SIG-M5 (cell line): ENCODE measurements around the gene POLR2B.
"Not testable (repeated sequence)": the region's sequence is repeated elsewhere in the genome, so short reads cannot be mapped to it uniquely, and the experiment has no call there.

Experiments used
- DNase-seq: peaks from one replicate; lab custom pipeline; 2025; lab: John Stamatoyannopoulos, UW

The POLR2B gene

GRCh38 chr4:56978750-56979303 lies at the start of gene POLR2B:
POLR2B (plus strand) TSS chr4:56978896; CDS start chr4:56978986, 90 bp downstream.
- DNase-seq, result peak; percentile 61

GRCh38 chr4:56930638-56931037 lies 48.1 kb upstream of the POLR2B start:
- DNase-seq, result no peak

DNA sequence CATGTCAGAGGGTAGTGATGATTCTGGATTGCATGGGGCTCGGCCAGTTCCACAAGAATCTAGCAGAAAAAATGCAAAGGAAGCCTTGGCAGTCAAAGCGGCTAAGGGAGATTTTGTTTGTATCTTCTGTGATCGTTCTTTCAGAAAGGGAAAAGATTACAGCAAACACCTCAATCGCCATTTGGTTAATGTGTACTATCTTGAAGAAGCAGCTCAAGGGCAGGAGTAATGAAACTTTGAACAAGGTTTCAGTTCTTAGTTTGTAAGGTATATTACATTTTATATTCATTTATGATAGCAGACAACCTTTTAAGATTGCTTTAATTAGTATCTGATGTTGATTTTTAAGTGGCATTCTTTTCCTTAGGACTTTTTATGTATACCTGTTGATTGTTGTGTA lies 46.8 kb upstream of the POLR2B start:
- no peak for DNase-seq

DNA sequence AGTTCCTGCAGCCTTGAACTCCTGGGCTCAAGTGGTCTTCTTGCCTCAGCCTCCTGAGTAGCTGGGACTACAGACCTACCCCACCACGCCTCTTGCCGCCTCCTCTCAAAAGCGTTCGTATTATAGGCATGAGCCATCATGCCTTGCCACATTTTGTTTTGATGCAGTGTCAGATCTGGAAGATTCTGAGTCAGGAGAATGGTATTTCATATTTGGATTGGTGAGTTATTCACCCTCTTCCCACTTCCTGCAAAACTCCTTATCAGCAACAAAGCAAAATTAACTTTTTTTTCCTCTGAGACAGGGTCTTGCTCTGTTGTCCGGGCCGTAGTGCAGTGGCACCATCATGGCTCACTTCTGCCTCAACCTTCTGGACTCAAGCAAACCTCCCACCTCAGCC lies 41.4 kb upstream of the POLR2B start:
- no peak for DNase-seq

GRCh38 chr4:56939826-56940225 lies 38.9 kb upstream of the POLR2B start:
- DNase-seq, result not testable (repeated sequence)

- no peak for DNase-seq
These were observed 38.3 kb upstream of the POLR2B start for GRCh38 chr4:56940403-56940802.

- DNase-seq, result no peak
These were observed 37.7 kb upstream of the POLR2B start for GRCh38 chr4:56940971-56941370.

DNA sequence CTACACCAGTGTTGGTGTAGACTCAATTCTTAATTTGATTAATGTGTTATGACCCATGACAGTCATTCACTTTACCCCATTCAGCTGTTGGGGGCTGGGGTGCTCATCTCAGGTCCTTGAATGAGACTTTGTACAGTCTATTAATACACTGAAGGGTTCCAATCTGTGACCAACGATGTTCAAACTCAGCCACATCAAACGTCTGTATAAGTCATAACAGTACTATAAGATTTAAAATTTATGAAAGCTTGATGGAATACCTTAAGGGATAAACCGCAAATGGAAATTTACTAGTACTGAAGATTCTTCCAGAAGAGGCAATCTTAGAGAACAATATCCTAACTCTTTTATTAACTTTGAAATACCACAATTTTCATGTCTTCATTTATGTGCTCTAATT lies 37.3 kb upstream of the POLR2B start:
- DNase-seq, result no peak

DNA sequence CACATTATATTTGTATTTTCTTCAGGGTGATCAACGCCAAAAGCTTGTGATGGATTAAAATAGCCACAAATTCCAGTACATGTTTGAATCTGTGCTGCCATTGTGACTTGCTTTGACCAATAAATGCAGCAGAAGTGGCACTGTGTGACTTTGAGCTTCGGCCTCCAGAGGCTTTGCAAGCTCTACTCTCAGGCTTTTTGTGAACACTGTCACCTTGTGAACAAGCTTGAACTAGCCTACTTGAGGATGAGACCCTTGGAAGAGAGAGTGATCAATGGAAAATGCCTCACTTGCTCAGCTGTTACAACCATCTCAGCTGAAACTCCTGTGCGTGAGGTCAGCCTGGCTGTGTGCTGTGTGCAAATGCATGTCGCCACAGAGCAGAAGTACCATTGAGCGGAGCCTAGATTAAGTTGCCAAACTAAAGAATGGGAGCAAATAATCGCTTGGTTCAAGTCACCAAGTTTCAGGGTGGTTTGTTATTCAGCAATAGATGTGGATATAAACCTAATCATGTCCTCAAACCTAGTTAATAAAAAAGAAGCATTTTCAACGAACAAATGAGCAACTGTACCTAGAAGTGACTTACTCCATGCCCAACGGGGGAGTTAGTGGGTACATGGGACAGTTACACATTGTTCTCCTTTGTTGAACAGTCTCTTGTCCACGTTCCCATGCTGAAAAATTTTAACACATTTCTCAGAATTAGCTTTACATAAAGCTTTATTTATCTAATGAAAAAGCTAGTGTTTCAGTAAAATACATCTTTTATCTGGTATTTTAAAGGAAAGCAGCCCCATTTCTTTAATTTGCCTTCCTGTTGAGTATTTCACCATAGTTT lies 24.8 kb upstream of the POLR2B start:
- no peak for DNase-seq

DNA sequence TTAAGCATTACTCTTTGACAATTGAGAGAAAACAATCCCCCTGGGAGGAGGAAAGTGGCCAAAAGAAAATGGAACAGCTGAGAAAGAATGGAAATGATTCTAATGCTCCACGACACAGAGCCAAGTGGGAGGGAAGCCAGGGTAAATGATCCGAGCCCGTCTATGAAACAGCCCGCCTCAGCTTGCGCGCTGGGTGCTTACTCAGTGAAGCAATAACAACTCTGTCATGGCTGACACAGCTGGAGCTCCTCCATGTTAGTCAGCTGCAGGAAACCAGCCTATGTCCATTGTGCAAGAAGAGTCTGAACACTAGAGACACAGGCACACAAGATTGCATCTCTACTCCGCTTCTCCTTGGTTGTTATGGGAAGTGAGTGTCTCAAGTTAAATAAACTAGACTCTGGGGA lies 20.6 kb upstream of the POLR2B start:
- DNase-seq, result peak; percentile 93

- no peak for DNase-seq
These were observed 19.6 kb upstream of the POLR2B start for GRCh38 chr4:56959100-56959499.

DNA sequence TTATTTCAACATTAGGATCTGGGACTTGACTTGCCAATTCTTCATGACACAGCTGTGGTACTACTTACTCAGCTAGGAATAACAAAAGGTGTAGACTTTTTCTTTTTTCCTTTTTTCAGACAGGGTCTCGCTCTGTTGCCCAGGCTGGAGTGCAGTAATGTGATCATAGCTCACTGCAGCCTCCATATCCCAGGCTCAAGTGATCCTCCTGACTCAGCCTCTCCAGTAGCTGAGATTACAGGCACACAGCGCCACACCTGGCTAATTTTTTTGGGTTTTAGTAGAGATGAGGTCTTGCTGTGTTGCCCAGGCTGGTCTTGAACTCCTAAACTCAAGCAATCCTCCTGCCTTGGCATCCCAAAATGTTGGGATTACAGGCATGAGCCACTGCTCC lies 17.6 kb upstream of the POLR2B start:
- no peak for DNase-seq

DNA sequence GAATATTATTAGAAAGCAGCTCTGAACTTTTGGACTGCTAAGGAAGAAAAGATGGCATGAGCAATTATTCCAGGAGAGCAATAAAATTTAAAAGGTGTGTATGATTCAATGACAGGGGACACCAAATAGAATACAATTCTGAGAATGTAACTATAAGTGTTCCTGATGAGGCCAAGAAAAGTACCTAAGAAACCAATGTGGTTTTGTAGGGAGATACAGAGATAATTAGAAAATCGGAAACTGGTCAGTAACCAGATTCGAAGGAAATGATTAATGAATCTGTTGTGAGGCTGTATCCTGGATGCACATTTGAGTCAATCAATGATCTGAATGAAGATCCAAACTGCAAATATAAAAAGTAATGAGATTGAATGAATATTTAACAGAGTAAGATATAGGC lies 7.3 kb upstream of the POLR2B start:
- DNase-seq, result no peak

- no peak for DNase-seq
These were observed 6.3 kb upstream of the POLR2B start for GRCh38 chr4:56972389-56972788.

- DNase-seq, result no peak
These were observed 5.9 kb upstream of the POLR2B start for GRCh38 chr4:56972809-56973208.

- DNase-seq, result no peak
These were observed 5.4 kb upstream of the POLR2B start for GRCh38 chr4:56973336-56973735.

DNA sequence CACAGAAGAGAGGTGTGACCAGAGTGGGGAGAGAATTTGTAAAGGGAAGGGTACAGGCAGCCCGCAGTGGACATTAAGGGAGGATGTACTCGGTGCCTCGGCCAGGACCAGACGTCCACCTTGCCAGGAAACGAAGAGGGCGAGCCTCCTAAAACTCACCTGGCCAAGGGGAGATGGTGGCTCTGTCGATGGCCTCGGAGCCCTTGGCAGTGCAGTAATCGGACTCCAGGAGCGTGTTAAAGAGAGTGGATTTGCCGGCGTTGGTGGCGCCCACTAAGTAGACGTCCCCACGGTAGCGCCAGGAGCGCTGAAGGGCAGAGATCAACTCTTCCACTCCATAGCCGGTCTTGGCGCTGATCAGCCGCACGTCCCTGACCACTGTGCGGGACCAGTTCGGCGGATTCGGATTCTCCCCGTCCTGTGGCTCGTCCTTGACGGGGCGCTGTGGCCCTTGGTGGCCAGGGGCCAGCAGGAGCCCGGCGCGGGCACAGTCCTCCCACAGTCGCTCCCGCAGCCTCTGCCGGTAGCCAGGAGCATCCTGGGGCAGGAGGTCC lies 2.3 kb upstream of the POLR2B start:
- DNase-seq, result no peak

- DNase-seq, result no peak
These were observed 1.8 kb upstream of the POLR2B start for GRCh38 chr4:56976837-56977320.

DNA sequence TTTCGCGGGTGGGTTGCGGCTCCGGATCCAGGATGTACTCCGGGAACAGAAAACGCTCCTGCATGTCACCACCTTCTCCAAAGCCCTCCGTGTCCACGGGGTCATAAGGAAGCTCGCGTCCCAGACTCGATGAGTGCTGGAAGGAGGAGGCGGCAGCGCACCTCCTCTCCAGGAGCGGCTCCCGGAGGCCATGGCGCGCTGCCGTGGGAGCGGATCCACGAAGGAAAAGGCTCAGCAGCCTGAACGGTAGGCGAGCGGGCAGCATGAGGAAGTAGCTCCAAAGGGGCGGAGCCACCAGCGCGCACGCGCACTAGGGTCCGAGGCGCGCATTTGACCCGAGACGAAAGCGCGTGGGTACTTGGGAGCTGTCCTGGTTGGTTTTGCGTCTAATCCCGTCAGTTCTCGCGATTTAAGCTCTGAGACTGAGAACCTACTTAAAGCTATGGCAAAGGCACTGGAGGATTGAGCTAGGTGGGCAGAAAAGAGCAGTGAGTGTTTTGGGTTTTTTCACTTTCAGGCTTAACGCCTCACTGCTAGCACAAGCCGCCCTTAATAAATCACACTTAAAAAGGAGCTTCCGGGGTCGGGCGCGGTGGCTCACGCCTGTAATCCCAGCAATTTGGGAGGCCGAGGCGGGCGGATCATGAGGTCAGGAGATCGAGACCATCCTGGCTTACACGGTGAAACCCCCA lies 1.2 kb upstream of the POLR2B start, which contains the start of gene NOA1:
Gene NOA1 (minus strand): TSS at position 286 of the 692 bp plus-strand sequence. CDS start 21 bp downstream, at position 265.
- peak; percentile 77 for DNase-seq

DNA sequence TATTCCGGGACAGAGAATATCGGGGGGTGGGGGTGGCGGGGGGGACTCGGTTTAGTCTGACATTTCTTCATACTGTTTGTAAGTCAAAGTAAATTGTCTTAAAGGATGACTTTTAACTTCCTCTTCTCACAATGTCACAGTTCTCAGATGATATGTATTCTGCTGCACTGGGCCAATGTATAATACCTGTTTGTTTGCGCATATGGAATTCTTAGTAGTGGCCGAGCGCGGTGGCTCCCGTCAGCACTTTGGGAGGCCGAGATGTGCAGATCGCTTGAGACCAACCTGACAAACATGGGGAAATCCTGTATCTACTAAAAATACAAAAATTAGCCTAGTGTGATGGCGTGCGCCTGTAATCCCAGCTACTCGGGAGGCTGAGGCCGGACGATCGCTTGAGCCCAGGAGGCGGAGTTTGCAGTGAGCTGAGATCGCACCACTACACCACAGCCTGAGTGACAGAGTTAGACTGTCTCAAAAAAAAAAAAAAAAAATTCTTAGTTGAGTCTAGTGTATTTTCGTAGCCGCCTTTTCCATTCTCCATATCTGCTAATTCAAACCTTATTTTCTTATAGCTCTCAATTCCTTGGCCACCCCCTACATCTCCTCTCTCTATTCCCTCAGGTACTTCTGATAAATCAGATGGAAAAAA lies 851 bp downstream of the POLR2B start:
- no peak for DNase-seq

DNA sequence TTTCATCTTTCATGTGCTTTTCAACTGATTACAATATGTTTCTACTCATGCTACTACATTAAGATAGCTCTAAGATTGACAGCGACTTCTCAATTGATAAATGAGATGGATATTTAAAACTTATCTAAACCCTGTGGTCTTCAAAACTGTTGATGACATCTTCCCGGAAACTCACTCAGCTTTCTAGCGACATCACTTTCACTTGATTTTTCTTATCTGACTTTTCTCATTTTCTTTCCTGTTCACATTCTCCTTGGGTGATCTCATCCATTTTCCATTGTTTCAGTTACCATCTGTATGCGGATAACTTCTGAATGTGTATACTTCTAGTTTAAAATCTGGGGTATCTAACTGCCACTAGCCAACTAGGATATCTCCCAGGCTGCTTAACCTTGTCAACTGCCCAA lies 3.1 kb downstream of the POLR2B start:
- DNase-seq, result no peak

DNA sequence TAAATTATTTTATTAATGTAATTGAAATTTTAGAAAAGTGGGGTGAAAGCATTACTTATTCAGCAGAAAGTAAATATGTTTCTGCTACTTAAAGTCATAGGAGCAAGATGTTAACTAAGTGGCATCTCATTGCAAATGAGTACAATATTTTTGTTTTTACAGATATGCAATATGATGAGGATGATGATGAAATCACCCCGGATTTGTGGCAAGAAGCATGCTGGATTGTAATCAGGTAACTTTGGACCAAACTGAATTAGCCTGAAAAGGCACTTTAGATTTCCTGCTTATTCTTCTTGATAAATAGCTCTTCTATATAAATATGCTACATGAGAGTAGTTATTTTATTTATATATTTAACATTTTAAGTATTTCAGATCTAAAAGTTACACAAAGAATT lies 7.5 kb downstream of the POLR2B start:
- no peak for DNase-seq
